Astrocyte (in vitro differentiated cells and primary cell): ENCODE data around the gene CENPC.

Experiments
- EZH2 ChIP-seq: IDR thresholded peaks from 2 replicates; pipeline ENCODE4 v1.6.1; 2012; ENCODE audit warnings: mild to moderate bottlenecking, low read length, inconsistent platforms; ENCODE audit not compliant: insufficient read depth
- TF ChIP-seq, protein P1 (sequence below): IDR thresholded peaks from 2 replicates; pipeline ENCODE4 v1.5.1; 2011; ENCODE audit warnings: low read depth, mild to moderate bottlenecking, inconsistent platforms, low read length, moderate library complexity; ENCODE audit not compliant: insufficient read depth

DNA sequence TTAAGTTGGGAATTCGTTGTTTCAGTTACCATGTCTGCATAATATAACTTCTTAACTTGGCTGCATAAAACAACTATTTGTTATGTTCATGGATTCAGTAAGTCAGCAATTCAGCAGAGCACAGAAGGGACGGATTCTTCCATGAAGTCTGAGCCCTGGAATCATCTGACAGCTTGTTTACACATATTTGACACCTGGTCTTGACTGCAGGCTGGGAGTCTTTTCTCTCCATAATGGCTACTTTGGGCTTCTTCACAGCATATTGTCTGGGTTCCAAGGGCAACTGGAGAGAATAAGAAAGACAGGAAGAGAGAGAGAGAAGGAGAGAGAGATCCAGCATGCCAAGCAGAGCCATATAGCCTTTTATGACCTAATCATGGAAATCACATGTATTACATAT is 23.1 kb downstream of the CENPC start:
- TF ChIP-seq EZH2, result no peak
- TF ChIP-seq, protein P1, sequence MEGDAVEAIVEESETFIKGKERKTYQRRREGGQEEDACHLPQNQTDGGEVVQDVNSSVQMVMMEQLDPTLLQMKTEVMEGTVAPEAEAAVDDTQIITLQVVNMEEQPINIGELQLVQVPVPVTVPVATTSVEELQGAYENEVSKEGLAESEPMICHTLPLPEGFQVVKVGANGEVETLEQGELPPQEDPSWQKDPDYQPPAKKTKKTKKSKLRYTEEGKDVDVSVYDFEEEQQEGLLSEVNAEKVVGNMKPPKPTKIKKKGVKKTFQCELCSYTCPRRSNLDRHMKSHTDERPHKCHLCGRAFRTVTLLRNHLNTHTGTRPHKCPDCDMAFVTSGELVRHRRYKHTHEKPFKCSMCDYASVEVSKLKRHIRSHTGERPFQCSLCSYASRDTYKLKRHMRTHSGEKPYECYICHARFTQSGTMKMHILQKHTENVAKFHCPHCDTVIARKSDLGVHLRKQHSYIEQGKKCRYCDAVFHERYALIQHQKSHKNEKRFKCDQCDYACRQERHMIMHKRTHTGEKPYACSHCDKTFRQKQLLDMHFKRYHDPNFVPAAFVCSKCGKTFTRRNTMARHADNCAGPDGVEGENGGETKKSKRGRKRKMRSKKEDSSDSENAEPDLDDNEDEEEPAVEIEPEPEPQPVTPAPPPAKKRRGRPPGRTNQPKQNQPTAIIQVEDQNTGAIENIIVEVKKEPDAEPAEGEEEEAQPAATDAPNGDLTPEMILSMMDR, result no peak
